ENCODE measurements around the gene KAT2B.

KAT2B gene

GRCh38 chr3:20096135-20096685 is 56.0 kb downstream of the KAT2B start:
- DNase-seq (ENCODE audit: low read depth): no peak

GRCh38 chr3:20097015-20097414 is 56.8 kb downstream of the KAT2B start:
- no peak for DNase-seq (ENCODE audit: low read depth)

GRCh38 chr3:20099060-20099459 is 58.8 kb downstream of the KAT2B start:
- no peak for DNase-seq (ENCODE audit: low read depth)

GRCh38 chr3:20100151-20100550 is 59.9 kb downstream of the KAT2B start:
- no peak for DNase-seq (ENCODE audit: low read depth)

GRCh38 chr3:20101041-20101440 is 60.8 kb downstream of the KAT2B start:
- DNase-seq (ENCODE audit: low read depth): no peak

GRCh38 chr3:20103731-20104130 is 63.5 kb downstream of the KAT2B start:
- DNase-seq (ENCODE audit: low read depth): no peak

GRCh38 chr3:20104167-20104661 is 64.0 kb downstream of the KAT2B start:
- peak; percentile 12 for DNase-seq (ENCODE audit: low read depth)

GRCh38 chr3:20105513-20106280 is 65.5 kb downstream of the KAT2B start:
- no peak for DNase-seq (ENCODE audit: low read depth)

- no peak for DNase-seq (ENCODE audit: low read depth)
Measured at GRCh38 chr3:20107722-20108121, 67.5 kb downstream of the KAT2B start.

- DNase-seq (ENCODE audit: low read depth): no peak
Measured at GRCh38 chr3:20108869-20109268, 68.6 kb downstream of the KAT2B start.

GRCh38 chr3:20110826-20111225 is 70.6 kb downstream of the KAT2B start:
- DNase-seq (ENCODE audit: low read depth): no peak

- no peak for DNase-seq (ENCODE audit: low read depth)
Measured at GRCh38 chr3:20111836-20112235, 71.6 kb downstream of the KAT2B start.

- DNase-seq (ENCODE audit: low read depth): no peak
Measured at GRCh38 chr3:20121088-20121487, 80.8 kb downstream of the KAT2B start.

- DNase-seq (ENCODE audit: low read depth): no peak
Measured at GRCh38 chr3:20123131-20123652, 82.9 kb downstream of the KAT2B start.

- DNase-seq (ENCODE audit: low read depth): no peak
Measured at GRCh38 chr3:20125289-20125688, 85.0 kb downstream of the KAT2B start.

- no peak for DNase-seq (ENCODE audit: low read depth)
Measured at GRCh38 chr3:20125897-20126296, 85.7 kb downstream of the KAT2B start.

GRCh38 chr3:20128358-20128757 is 88.1 kb downstream of the KAT2B start:
- DNase-seq (ENCODE audit: low read depth): no peak

GRCh38 chr3:20130106-20130505 is 89.9 kb downstream of the KAT2B start:
- no peak for DNase-seq (ENCODE audit: low read depth)

- no peak for DNase-seq (ENCODE audit: low read depth)
Measured at GRCh38 chr3:20136231-20136630, 96.0 kb downstream of the KAT2B start.

GRCh38 chr3:20137647-20138046 is 97.4 kb downstream of the KAT2B start:
- DNase-seq (ENCODE audit: low read depth): no peak

GRCh38 chr3:20140881-20141280 is 100.6 kb downstream of the KAT2B start:
- DNase-seq (ENCODE audit: low read depth): no peak

- DNase-seq (ENCODE audit: low read depth): no peak
Measured at GRCh38 chr3:20141316-20141715, 101.1 kb downstream of the KAT2B start.

GRCh38 chr3:20141851-20142250 is 101.6 kb downstream of the KAT2B start:
- no peak for DNase-seq (ENCODE audit: low read depth)

GRCh38 chr3:20142517-20142916 is 102.3 kb downstream of the KAT2B start:
- no peak for DNase-seq (ENCODE audit: low read depth)

Measured in activated T-helper 1 cell treated with Interleukin-2 at 50 U/mL for 16 hours (primary cell).